Esophagus squamous epithelium (tissue), 4 donors: ENCODE data around the gene BNC2.

Experiments used
- CTCF ChIP-seq, 6 experiments: fragments of 450-650 bp in 4 of 6; fragments of 200-600 bp in 2 of 6; sonication (generic) in 2 of 6; IDR thresholded peaks; one replicate each; pipeline ENCODE4 v1.5.1; 2016 to 2019; ENCODE audit warnings: antibody characterized with exemption in 6 of 6, mild to moderate bottlenecking in 4 of 6, moderate library complexity in 4 of 6
- POLR2A ChIP-seq, 4 donors: fragments of 450-650 bp; IDR thresholded peaks; one replicate each; pipeline ENCODE4 v1.6.1; 2017; ENCODE audit warnings: antibody characterized with exemption in 4 of 4, mild to moderate bottlenecking in 4 of 4, moderate library complexity in 3 of 4

GRCh38 chr9:16885931-16886330 is 15.5 kb upstream of the BNC2 start:
- TF ChIP-seq CTCF (IDR thresholded peaks at IDR 0.05), result no peak
- no peak for TF ChIP-seq POLR2A (IDR thresholded peaks at IDR 0.05)
